ENCODE measurements around the gene SPDYE4.
"Not testable (repeated sequence)": the region's sequence is repeated elsewhere in the genome, so short reads cannot be mapped to it uniquely, and the experiment has no call there.

SPDYE4 gene, protein sequence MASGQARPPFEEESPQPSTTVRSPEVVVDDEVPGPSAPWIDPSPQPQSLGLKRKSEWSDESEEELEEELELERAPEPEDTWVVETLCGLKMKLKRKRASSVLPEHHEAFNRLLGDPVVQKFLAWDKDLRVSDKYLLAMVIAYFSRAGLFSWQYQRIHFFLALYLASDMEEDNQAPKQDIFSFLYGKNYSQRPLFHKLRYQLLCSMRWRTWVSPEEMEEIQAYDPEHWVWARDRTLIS

DNA sequence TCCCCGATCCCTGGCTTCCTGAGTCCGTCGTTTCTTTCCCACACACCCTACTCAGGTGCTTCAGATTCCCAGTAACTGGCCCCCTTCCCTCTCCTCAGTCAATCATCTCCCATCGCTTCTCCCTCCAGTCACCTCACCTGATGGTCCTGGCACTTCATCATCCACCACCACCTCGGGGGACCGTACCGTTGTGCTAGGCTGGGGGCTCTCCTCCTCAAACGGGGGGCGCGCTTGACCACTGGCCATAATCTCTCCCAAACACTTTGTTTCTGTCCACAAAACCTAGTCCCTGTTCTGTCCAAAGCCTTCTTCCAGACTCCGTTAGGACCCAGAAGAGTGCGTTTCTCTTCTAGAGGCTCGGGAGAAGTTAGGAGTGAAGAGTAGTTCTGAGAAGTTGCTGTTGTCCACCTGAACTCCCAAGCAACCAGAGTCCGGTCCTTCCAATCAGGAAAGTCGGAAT is at the start of gene SPDYE4:
TSS of gene SPDYE4 (minus strand) at position 410 of the 460 bp plus-strand sequence. CDS start at position 246, 164 bp downstream.
- DNase-seq, result no peak

DNA sequence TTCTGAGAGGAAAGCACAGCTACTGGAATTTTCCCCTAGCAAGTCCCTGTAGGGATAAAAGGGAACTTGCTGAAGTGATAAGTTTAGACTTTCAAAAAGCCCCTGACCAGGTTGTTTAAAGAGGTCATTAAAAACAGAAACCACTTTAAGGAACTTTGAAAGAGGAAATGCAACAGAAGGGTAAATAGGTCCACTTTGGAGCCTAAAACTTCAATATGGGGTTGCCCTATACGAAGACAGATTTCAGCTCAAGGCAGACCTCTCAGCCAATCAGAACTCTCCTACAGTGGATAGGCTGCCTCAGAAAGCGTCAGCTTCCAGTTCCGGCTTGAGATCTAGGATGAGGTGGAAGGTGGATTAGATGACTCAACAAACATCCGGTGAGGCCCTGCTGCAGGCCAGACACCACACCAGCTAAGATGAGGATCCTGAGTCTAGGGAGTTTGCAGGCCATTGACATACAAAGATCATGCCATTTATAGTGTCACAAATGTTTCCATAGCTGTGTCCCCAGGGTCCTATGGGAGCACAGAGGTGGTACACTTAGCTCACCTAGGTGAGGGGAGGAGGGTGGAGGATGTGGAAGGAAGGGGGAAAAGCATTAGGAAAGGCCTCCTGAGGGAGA is 48.7 kb upstream of the SPDYE4 start:
- DNase-seq, result no peak

DNA sequence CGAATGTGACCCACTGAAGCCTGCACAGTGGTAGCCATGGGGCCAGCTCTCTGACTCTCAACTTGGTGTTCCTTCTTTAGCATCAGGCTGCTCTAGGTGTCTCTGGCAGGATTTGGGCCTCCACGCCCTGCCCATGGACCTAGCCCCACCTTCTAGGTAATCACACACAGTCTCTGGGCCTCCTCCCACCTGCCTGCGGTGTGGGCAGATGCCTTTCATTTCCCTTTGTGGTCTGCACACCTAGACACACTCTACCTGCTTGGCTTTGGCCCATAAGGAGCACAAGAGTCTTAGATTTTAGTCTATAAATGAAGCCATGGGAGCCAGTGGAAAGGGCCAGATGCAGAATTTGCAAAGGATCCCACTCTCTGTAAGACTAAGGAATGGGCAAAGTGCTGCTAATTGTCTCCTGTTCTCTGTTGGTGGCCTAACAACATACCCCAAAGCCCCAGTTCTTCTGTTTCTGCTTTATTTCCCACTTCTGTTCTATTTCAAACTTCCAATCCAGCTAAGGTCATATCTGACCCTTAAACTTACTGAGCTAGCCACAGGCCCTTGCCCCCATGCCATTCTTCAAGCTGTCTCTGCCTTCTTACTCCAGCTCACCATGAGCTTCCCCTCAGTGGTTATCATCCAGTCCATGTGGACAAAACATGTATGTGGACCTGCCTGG is 48.0 kb upstream of the SPDYE4 start:
- DNase-seq, result no peak

DNA sequence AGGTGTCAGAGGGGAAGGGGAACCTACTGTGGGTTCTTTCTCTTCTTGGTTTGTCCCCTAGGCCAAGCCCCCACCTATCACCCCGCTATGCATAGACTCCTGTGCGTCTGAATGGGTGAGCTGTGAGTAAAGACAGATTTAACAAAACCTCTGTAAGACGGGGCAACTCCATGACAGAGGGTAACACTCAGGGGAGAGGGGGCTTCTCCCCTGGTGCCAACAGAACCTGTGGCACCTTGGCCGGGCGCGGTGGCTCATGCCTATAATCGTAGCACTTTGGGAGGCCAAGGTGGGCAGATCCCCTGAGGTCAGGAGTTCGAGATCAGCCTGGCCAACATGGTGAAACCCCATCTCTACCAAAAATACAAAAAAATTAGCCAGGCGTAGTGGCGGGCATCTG is 47.0 kb upstream of the SPDYE4 start:
- DNase-seq, result not testable (repeated sequence)

DNA sequence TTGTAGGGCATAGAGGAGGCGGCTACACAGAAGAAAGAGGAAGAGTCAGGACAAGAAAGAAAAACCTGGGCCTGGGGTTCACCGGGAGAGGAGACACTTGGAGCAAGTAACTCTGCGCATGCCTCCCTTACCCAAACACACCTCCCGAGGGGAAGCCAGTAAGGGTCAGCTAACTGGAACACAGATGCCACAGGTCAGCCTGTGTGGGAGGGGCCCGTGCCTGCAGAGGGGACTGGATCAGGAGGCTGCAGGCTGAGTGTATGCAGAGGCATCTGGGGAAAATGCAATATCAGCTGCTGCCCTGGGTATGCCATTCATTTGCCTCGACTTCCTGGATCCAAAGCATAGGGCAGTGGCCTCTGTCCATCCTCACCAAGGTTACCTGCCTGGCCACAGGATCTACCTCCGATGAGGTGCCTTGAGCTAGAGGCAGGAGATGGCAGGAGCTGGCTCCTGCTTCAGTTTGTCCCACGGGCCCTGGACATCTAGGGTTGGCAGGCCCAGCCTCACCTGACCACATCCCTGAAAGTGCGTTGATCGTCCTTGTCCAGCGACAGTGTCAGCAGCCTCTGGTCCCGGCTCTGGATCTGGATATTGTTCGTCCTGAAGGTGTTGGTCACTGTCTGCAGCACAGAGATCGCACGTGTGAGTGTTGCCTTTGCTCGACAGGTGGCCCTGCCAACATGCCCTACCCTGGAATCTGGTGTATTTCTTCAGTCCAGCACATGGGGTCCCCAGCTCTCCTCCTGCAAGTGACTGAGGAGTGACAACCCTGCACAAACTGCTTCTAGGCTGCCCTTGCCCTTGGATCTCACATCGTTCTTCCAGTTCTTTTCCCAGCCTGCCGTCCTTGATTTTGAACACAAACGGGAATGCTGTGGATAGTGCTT is 45.4 kb upstream of the SPDYE4 start:
- DNase-seq, result no peak

DNA sequence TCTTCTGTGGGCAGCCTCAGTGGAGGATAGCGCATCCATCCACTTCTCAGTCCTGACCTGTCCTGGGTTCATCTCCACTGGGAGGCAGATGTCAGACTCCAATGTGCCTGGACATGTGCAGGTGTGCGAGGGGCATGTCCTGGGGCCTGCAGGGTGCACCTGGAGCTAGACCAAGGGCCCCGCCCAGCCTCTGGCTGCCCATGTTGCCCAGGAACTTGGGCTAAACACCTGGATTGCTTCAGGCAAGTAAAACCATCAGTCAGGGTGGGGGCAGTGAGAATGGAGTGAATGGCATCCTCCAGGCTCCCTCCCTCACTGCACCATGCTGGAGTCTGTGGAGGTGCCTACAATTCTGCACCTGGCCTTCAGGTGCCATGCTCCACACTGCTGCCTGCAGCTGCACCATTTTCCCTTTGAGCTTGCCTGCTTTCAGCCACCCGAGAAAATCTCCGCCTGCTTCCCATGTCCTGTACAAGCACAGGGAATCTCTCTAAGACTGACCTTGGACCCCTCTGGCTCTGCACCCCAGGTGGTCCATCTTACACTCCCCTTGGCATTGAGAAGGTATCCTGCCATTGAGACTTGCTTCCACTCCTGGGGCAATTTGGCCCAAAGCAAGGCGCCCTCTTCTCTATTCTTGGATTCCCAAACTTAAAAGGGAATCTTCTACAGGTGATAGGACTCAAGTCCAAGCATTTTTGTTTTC is 42.9 kb upstream of the SPDYE4 start:
- no peak for DNase-seq

DNA sequence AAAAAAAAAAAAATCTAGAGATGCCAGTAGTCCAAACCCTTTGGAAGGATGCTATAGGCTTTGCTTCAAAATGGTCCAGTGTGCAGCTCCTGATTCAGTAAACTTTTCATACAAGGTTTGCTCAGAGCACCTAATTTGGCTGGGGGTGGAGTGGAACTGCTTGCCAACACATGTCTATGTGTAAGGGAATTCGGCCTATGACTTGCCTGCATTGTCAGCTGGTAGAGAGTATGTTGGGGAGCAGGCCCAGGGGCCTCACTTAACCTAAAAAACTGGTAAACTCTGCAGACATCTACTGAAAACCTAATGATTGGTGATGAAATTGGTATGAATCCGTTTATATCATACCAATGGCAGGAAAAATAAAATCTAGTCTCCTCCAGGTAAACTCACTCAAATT is 42.3 kb upstream of the SPDYE4 start:
- DNase-seq, result no peak

DNA sequence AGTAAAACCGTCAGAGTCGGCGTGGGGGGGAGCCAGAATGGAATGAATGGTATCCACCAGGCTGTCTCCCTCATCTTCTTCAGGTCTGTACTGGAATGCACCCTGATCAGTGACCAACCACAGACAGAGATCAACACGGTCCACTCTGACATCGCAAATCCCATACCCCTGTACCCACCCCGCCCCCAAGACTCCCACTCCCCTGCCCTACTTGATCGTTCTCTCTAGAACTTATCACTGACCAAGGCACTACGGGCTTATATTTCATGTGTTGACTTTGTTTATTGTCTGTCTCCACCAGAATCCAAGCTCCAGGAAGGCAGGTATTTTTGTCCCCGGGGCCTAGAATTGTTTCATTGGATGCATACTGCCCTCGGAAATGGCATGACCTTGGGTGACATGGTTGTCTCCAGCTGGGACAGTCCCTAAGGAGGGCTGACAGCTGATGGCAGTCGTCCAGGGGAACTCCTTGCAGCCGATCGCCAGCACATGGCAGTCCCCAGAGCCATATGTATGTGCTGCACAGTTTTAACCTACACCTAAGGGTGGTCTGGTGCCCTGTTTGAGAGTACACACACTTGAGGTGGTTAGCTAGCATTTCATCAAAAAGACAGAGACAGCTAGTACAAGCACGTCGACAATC is 41.3 kb upstream of the SPDYE4 start:
- DNase-seq, result no peak

DNA sequence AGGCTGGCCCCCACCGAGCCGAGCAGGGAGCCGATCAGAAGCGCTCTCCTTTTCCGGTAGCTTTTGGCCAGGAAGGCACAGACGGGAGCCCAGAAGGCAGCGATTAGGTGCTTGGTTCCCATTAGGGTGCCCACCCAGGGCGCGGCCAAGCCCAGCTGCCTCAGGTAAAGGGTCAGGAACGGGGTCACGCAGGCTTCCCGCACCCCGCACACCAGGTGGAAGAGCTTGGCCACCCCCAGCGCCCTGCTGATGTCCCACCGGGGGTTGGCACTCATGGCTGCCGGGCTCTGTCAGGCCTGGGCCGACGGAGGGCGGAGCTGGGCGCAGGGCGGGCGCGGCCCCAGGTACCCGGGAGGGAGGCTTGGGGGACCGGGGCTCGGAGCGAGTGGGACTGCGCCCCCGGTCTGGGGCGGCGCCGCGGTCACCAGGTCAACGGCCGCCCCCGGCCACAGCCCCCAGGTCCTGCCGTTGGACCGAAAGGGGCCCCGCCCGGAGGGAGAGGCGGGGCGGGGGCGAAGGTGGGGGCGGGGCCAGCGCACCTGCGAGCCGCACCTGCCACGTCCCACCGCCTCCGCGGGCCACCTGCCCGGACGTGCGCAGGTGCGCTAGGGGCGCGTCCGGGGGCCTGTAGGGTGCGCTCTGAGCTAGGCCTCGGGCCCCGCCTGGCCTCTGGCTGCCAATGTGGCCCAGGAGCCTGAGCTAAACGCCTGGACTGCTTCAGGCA is 40.7 kb upstream of the SPDYE4 start, which contains the start of gene MFSD6L:
TSS of gene MFSD6L (minus strand) at position 520 of the 724 bp plus-strand sequence. CDS start at position 275, 245 bp downstream.
- DNase-seq, result no peak

DNA sequence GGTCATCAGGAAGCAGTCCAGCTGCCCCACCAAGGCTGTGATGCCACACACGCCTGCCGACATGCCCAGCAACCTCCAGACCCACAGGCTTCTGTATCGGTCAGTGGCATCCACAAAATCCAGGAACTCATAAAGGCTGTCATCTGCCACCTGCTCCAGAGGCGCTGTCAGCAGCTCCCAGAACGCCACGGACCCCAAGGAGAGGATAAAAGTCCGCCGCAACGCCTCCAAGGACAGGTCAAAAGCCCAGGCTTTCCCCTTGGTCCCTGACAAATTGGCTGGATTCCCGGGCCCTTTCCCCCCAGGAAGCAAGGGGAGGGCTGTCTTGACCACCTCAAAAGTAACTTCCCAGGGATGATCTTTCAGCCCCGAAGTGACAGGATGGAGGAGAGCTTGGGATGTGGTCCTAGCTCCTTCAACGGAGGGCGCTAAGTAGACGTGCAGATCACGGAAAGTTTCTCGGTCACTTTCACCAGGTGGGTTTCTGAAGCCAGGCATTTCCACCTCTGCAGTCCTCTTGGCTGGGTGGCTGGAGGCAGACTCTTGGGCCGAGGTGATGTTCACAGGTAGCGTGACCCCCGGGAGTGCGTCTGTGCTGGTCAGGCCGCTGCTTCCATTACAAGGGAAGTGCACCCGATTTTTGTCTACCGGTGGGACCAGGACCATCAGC is 40.0 kb upstream of the SPDYE4 start:
- DNase-seq, result no peak

DNA sequence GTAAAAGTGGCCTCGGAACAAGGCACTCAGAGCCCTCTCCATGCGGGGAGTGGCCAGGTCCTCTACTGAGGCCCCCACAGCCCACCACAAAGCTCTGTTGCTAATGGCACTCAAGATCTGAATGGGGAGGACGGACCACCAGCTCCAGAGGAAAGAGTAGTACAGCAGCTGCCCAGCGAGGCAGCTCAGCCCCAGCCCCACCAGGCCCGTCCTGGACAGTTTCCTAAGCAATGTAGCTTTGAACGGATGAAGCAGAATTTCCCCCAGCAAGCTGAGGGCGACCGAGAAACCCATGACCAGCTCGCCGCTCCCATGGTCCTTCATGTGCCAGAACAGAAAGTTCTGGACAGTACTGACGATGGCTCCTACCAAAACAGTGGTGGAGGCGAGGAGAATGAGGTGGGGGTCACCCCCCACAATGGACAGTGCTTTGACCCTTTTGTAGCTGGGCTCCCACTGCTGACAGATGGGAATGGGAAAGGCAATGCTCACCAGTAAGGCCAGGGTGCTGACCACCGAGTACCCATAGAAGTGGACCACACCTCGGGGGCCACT is 39.4 kb upstream of the SPDYE4 start:
- no peak for DNase-seq

DNA sequence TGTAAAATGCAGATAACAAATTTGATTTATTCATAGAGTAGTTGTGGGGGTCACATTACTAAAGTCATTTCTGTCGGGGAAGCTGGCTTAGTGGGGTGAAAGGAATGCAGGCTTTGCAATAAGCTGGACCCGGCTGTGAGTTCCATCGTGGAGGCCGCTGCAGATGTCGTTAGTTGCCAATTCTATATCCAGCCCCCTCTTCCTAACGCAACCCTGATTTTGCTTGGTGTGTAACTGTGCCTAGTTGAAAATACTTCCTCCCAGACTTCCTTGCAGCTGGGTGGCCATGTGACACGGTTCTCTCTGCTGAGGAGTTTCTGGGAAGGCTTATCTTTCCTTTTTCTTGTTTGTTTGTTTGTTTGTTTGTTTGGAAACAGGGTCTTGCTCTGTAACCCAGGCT is 36.3 kb upstream of the SPDYE4 start:
- no peak for DNase-seq

DNA sequence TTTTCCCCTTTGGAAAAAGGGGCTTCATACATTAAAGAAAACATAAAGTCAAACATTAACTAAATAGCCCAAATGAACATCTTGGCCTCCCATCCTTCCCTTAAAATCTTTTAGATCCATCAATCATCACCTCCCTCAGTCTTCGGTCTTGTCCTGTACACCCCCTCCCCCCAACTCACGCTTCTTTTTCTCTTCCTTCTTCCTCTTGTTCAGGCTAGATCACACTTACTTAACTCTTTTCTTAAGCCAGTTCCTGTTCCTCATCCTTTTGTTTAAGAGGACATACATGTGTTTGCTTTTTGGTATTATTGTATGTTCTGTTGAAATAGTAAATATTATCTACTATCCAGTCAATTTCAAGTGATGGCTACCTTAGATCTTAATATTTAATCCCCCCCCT is 35.3 kb upstream of the SPDYE4 start:
- no peak for DNase-seq

DNA sequence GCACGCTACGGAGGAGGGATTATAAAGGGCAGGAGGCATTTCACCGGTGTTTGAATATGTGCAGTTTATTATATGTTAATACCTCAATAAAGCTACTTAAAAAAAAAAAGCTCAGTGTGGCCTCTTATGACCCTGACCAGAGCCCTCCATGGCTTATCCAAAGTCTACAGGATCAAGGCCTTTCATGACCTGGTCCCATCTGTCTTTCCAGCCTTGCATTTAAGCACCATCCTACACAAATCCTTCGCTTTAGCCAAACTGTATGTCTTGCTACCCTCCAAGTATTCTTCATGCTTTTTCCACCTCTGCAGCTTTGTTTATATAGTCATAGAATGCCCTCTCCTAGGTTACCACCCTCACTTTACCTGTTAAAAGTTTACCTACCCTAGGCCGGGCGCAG is 34.3 kb upstream of the SPDYE4 start:
- DNase-seq, result no peak

DNA sequence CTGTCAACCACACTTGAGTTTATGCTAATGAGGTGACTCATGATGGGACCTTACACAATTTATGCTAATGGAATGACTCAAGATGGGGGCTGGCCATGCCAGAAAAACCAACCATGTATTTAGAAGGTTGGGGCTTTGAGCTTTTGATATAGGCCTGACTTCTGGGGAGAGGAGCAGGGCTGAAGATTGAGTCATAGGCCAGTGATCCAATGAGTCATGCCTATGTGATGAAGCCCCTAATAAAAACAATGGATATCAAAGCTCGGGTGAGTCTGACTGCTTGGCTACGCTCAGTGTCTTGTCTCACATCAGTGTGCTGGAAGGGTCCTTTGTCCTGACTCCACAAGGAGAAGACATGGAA is 33.5 kb upstream of the SPDYE4 start:
- DNase-seq, result no peak

DNA sequence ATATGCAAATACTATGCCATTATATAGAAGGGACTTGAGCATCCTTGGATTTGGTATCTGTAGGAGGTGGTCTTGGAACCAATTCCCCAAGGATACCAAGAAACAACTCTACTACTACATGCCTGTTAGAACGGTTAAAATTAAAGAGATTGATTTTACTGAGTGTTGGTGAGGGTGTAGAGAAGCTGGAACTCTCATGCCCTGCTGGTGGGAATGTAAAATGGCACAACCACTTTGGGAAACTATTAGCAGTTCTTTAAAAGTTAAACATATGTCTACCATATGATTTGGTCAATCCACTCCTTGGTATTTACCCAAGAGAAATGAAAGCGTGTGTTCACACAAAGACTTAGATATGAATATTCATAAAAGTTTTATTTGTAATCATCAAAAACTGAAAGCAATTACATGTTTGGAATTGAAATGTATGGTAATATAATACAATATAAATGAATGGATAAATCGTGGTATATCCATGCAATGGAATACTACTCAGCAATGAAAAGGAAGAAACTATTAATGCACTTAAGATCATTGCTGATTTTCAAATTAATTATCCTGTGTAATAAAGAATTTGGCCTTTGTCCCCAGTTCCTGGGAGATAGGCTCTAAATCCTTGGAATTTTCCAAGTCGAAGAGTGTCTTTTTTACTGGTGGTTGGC is 33.0 kb upstream of the SPDYE4 start:
- no peak for DNase-seq

DNA sequence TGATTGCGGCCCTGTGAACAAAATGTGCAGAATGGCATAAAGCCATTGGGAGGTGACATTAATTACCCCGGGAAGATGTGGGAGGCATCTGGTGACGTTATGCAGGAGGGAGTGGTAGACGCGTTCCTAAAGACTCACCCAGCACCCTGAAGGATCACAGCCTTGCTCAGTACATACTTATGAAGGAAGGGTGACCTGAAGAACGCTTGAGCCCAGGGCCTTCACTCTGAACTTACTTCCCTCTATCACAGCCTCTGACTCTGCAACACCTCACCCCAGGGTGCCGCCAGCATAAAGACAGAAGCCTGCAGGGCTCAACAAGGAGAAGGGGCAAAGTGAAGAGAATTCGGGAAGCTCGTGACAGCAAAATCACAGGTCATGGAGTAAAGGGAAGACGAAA is 31.4 kb upstream of the SPDYE4 start:
- no peak for DNase-seq

DNA sequence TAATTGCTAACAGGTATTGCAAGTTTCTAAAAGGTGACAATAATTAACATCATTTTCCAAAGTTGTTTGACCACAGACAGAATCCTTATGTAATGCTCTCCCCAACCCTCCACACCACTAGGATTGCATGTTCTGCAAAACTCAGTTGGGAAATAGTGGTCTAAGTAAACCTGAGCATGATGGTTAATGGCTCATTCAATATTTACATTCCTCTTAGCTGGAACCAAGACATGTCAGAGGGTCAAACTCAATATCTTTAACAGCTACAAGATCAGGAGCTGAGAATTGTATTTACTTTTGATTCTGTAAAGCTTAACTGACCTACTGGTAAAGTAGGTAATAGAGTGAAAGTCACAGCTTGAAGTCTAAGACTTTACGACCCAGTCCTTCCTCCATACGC is 30.7 kb upstream of the SPDYE4 start:
- no peak for DNase-seq

DNA sequence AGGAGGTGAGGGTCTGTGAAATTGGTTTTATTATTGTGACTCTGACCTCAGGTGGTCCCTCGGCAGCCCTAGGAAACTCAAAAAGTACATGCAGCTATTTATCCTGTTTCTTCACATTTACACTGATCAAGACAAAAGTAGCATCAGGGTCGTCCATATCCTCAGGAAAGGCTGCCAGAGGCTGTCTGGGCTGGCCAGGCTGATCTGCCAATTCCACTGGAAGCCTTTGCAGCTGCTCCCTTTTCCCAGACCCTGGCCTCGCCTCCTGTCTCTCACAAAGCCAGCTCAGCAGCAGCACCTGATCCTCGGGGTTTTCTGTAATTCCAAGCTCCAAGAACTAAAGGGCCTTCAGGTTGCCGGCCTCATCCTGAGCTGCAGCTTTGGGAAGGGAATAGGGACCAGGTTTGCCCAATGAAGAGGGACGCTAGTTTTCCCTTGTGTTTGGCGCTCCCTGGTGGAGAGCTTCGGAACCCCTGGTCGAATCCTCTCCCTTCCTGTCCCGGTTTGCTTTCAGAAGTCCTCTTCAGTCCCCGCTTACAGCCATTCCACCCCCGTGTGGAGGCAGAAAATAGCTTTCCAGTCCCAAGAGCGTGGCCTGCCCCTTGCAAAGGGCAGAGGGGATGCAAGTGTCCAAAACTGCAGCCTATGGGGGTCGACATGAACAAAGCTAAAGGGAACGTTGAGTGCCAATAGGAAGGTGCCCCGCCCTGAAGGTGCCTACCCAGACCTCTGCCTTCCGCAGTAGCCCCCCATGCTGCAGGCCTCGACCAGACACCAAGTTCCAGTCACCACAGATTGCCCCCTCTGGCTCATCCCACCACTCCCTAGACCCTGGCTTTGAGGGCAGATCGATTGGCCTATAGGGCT is 27.4 kb upstream of the SPDYE4 start:
- DNase-seq, result peak; percentile 34
